ENCODE data around the gene DYNLRB2.

- TF ChIP-seq, protein P1, sequence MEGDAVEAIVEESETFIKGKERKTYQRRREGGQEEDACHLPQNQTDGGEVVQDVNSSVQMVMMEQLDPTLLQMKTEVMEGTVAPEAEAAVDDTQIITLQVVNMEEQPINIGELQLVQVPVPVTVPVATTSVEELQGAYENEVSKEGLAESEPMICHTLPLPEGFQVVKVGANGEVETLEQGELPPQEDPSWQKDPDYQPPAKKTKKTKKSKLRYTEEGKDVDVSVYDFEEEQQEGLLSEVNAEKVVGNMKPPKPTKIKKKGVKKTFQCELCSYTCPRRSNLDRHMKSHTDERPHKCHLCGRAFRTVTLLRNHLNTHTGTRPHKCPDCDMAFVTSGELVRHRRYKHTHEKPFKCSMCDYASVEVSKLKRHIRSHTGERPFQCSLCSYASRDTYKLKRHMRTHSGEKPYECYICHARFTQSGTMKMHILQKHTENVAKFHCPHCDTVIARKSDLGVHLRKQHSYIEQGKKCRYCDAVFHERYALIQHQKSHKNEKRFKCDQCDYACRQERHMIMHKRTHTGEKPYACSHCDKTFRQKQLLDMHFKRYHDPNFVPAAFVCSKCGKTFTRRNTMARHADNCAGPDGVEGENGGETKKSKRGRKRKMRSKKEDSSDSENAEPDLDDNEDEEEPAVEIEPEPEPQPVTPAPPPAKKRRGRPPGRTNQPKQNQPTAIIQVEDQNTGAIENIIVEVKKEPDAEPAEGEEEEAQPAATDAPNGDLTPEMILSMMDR (CRISPR knock-in tag; IDR thresholded peaks at IDR 0.05) = no peak
- TF ChIP-seq, protein P2, sequence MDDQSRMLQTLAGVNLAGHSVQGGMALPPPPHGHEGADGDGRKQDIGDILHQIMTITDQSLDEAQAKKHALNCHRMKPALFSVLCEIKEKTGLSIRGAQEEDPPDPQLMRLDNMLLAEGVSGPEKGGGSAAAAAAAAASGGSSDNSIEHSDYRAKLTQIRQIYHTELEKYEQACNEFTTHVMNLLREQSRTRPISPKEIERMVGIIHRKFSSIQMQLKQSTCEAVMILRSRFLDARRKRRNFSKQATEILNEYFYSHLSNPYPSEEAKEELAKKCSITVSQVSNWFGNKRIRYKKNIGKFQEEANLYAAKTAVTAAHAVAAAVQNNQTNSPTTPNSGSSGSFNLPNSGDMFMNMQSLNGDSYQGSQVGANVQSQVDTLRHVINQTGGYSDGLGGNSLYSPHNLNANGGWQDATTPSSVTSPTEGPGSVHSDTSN (CRISPR knock-in tag; IDR thresholded peaks at IDR 0.05; ENCODE audit: borderline replicate concordance) = no peak
- TF ChIP-seq BRCA1 (CRISPR knock-in tag; IDR thresholded peaks at IDR 0.05) (no peak), GATAD2A (CRISPR knock-in tag; IDR thresholded peaks at IDR 0.05) (no peak), POLR2AphosphoS5 (IDR thresholded peaks at IDR 0.05; ENCODE audit: low read depth, low read length) (no peak), KLF9 (CRISPR knock-in tag; IDR thresholded peaks at IDR 0.05; ENCODE audit: low read depth) (no peak), ZNF83 (CRISPR knock-in tag; IDR thresholded peaks at IDR 0.05; ENCODE audit: borderline replicate concordance) (no peak), SUZ12 (IDR thresholded peaks at IDR 0.05; ENCODE audit: low read depth, low read length) (no peak), ZNF549 (CRISPR knock-in tag; IDR thresholded peaks at IDR 0.05) (no peak)
Measured at GRCh38 chr16:80576343-80576912, 35.6 kb downstream of the DYNLRB2 start.

Data from HepG2 (cell line).